ENCODE results near the gene COG7. TPM values are rescaled to one million over a fixed set of nuclear protein-coding genes. Genes with fewer than 3 reads are reported as not detected.
A peak's percentile ranks its signal among the peaks of the same experiment; 100 is the strongest.
"Not testable (repeated sequence)": the region's sequence is repeated elsewhere in the genome, so short reads cannot be mapped to it uniquely, and the experiment has no call there.

COG7 gene
- total RNA-seq, 4 donors from 2014 or later, result 21.6 to 35.7 (median 24.8) TPM

GRCh38 chr16:23369416-23369815 lies 83.6 kb downstream of the COG7 start:
- Histone ChIP-seq H3K4me1 (no peaks in the 10 kb centered on the region), H3K36me3 (no peaks in the 10 kb centered on the region), H3K4me3 (no peak overlapping the region), H3K27ac (no peak overlapping the region), H3K27me3 (no peaks in the 10 kb centered on the region), H3K9me3 (no peaks in the 10 kb centered on the region)
- DNase-seq (ENCODE audit: low spot score in 2 of 2), result no peak
- no peak for TF ChIP-seq EP300 (IDR thresholded peaks at IDR 0.05)
- no peak for TF ChIP-seq POLR2A (IDR thresholded peaks at IDR 0.05)
- TF ChIP-seq CTCF (IDR thresholded peaks at IDR 0.05), result no peak
- WGBS, 2 donors, result 51 to 57% methylated on average over 7 of the region's 7 CpGs

DNA sequence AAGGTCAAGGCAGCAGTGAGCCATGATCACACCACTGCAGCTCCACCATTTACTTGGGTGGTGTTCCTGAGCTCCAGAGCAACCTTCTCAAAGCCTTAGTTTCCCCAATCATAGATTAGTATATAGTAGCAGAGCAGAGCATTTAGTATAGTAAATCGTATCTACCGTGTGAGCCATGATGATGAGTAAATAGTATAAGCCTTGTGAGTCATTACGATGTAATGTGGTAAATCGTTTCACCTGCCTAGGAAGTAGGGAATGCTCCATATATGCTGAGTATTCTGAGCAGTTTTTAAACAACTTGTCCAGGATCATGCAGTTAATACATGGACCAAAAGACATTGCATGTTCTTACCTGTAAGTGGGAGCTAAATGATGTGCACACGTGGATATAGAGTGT lies 84.5 kb downstream of the COG7 start:
- Histone ChIP-seq H3K36me3 (no peaks in the 10 kb centered on the region), H3K4me3 (no peak overlapping the region), H3K27me3 (no peaks in the 10 kb centered on the region), H3K4me1 (no peaks in the 10 kb centered on the region), H3K27ac (no peak overlapping the region), H3K9me3 (no peaks in the 10 kb centered on the region)
- TF ChIP-seq POLR2A (IDR thresholded peaks at IDR 0.05), result no peak
- TF ChIP-seq CTCF (IDR thresholded peaks at IDR 0.05), result no peak
- TF ChIP-seq EP300 (IDR thresholded peaks at IDR 0.05), result no peak
- no peak for DNase-seq (ENCODE audit: low spot score in 2 of 2)
- 74 to 84% methylated on average over 5 of the region's 5 CpGs for WGBS, 2 donors

DNA sequence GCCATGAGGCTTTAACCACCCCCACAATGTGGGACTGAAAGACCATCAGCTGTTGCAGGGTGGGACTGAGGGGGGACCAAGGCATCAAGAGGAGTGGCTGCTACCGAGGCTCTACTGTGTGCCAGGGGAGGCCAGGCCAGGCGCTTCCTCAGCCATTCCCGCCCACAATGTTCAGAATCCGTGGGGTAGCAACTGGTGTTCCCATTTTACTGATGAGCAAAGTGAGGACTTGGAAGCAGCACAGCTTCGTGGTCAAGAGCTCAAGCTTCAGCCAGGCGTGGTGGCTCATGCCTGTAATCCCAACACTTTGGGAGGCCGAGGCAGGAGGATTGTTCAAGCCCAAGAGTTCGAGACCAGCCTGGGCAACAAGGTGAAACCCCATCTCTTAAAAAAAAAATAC lies 85.0 kb downstream of the COG7 start:
- Histone ChIP-seq H3K9me3 (no peaks in the 10 kb centered on the region), H3K27me3 (no peaks in the 10 kb centered on the region), H3K36me3 (no peaks in the 10 kb centered on the region), H3K27ac (no peak overlapping the region), H3K4me1 (no peaks in the 10 kb centered on the region), H3K4me3 (no peak overlapping the region)
- 82 to 85% methylated on average over 8 of the region's 8 CpGs for WGBS, 2 donors
- no peak for DNase-seq (ENCODE audit: low spot score in 2 of 2)
- TF ChIP-seq EP300 (IDR thresholded peaks at IDR 0.05) (no peak), POLR2A (IDR thresholded peaks at IDR 0.05) (no peak), CTCF (IDR thresholded peaks at IDR 0.05) (no peak)

DNA sequence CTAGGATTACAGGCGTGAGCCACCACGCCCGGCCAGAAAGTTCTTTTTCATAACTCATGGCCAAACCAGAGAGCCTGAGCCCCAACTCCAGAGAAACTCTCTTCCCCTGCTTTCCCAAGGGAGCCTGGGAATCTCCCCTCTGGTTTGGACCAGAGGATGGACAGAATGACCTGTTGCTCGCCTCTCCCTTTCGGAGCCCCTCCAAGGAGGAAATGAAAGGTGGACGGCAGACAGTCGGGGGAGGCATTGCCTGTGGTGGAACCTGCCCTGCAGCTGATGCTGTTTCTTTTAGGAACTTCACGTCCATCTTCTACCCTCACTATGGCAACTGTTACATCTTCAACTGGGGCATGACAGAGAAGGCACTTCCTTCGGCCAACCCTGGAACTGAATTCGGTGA lies 85.4 kb downstream of the COG7 start:
- Histone ChIP-seq H3K4me3 (no peak overlapping the region), H3K9me3 (no peaks in the 10 kb centered on the region), H3K27me3 (no peaks in the 10 kb centered on the region), H3K4me1 (no peaks in the 10 kb centered on the region), H3K27ac (no peak overlapping the region), H3K36me3 (no peaks in the 10 kb centered on the region)
- no peak for DNase-seq (ENCODE audit: low spot score in 2 of 2)
- TF ChIP-seq POLR2A (IDR thresholded peaks at IDR 0.05) (no peak), EP300 (IDR thresholded peaks at IDR 0.05) (no peak), CTCF (IDR thresholded peaks at IDR 0.05) (no peak)
- 82 to 83% methylated on average over 10 of the region's 10 CpGs for WGBS, 2 donors

GRCh38 chr16:23366341-23366740 lies 86.6 kb downstream of the COG7 start:
- H3K36me3 ChIP-seq; H3K4me1 ChIP-seq; H3K27ac ChIP-seq; DNase-seq (ENCODE audit: low spot score in 2 of 2); H3K4me3 ChIP-seq; H3K9me3 ChIP-seq; H3K27me3 ChIP-seq: not testable (repeated sequence)
- 77 to 80% methylated on average over 7 of the region's 7 CpGs for WGBS, 2 donors

GRCh38 chr16:23365602-23366240 lies 87.3 kb downstream of the COG7 start:
- Histone ChIP-seq H3K27ac (no peak overlapping the region), H3K9me3 (no peaks in the 10 kb centered on the region)
- 29 to 36% methylated on average over 5 of the region's 5 CpGs for WGBS, 2 donors

More at GRCh38 chr16:23365602-23366240, 87.3 kb downstream of the COG7 start:
- Histone ChIP-seq H3K36me3 (no peaks in the 10 kb centered on the region), H3K27me3 (no peaks in the 10 kb centered on the region), H3K4me1 (no peaks in the 10 kb centered on the region), H3K4me3 (no peak overlapping the region)
- no peak for TF ChIP-seq POLR2A (IDR thresholded peaks at IDR 0.05)
- TF ChIP-seq CTCF (IDR thresholded peaks at IDR 0.05), result no peak
- TF ChIP-seq EP300 (IDR thresholded peaks at IDR 0.05), result peak in 1 of 2 donors; percentile 27
- DNase-seq (ENCODE audit: low spot score in 2 of 2), result no peak
